Kidney epithelial cell (primary cell): ENCODE measurements around the gene VPS8. TPM values are rescaled to one million over a fixed set of nuclear protein-coding genes. Genes with fewer than 3 reads are reported as not detected.

Source experiments
- DNase-seq: peaks from one replicate; pipeline ENCODE4 v3.0.0-alpha.2; 2010; ENCODE audit warnings: low read depth
- H3K27me3 ChIP-seq: 2 replicates; pipeline ENCODE4 v1.6.0; 2011; ENCODE audit warnings: low read length; ENCODE audit not compliant: control insufficient read depth, insufficient read depth
- H3K36me3 ChIP-seq: 2 replicates; pipeline ENCODE4 v1.5.1; 2011; ENCODE audit warnings: low read length; ENCODE audit not compliant: control insufficient read depth, insufficient read depth
- H3K4me3 ChIP-seq: 2 replicates; pipeline ENCODE4 v1.5.1; 2011; ENCODE audit warnings: low read depth, mild to moderate bottlenecking, control low read depth, low read length
- CTCF ChIP-seq: IDR thresholded peaks from 2 replicates; pipeline ENCODE4 v1.5.1; 2011; ENCODE audit warnings: mild to moderate bottlenecking, moderate library complexity, low read length, control low read depth, inconsistent platforms; ENCODE audit not compliant: insufficient read depth, poor library complexity, severe bottlenecking
- total RNA-seq: library from RNA; depleted of rRNA; stranded (reverse); fragments of >200 nt; gene quantifications from 2 replicates; pipeline ENCODE4 v1.2.3, GENCODE V29; 2015

VPS8 gene
- total RNA-seq, 1 donor from 2014 or later, result 31.9 TPM

- no peak for DNase-seq
- TF ChIP-seq CTCF, result no peak
- Histone ChIP-seq H3K36me3 (no peaks in the 10 kb centered on the region), H3K27me3 (peaks cover 13% of the 10 kb centered on the region), H3K4me3 (no peak overlapping the region)
These were observed 23.2 kb upstream of the VPS8 start for GRCh38 chr3:184788751-184789150.

DNA sequence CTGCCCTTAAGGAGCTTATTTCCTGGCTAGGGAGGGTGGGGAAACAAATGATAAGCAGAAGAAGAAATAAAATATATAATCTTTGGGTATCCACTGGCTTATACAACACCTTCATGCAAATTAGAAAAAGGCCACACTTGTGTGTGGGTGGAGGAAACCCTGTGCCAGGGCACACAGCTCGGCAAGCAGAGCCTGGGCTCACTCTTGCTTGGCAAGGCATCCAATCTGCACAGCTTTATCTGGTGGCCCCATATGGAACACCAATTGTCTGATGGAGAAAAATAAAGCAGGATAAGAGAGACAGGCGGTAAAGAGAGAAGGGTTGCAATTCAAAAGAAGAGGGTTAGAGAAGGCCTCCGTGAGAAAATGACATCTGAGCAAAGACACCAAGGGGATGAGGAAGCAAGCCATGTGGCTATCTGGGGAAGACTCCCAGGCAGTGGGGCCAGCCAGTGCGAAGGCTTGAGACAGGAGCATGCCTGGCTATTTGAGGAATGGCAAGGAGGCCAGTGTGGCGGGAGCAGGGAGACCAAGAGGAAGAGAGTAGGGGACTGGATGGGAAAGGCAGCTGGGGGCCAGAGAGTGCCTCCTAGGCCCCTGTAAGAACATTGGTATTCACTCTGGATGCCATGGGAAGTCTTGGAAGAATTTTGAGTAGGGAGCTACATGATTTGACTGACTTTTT lies 22.5 kb upstream of the VPS8 start:
- Histone ChIP-seq H3K27me3 (peaks cover 13% of the 10 kb centered on the region), H3K4me3 (no peak overlapping the region), H3K36me3 (no peaks in the 10 kb centered on the region)
- DNase-seq, result no peak
- no peak for TF ChIP-seq CTCF

DNA sequence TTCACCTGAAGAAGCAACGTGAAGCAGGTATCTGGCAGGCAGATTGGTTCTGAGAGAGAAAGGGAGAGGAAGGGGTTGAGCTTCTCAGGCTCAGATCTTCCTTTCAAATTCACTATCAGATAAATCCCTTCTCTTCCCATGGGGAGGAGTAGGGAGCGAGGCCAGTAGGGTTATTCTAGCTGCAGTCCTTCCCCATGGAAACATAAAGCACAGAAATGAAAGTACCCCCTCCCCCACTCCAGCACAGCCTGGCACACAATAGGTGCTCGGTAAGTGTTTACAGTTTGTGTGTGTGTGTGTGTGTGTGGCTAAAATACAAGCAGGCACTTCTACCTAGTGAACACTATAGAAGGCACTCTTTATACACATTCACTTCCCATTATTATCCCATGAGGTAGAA lies 20.8 kb upstream of the VPS8 start:
- no peak for TF ChIP-seq CTCF
- DNase-seq, result no peak
- Histone ChIP-seq H3K27me3 (peaks cover 4% of the 10 kb centered on the region), H3K4me3 (no peak overlapping the region), H3K36me3 (no peaks in the 10 kb centered on the region)

DNA sequence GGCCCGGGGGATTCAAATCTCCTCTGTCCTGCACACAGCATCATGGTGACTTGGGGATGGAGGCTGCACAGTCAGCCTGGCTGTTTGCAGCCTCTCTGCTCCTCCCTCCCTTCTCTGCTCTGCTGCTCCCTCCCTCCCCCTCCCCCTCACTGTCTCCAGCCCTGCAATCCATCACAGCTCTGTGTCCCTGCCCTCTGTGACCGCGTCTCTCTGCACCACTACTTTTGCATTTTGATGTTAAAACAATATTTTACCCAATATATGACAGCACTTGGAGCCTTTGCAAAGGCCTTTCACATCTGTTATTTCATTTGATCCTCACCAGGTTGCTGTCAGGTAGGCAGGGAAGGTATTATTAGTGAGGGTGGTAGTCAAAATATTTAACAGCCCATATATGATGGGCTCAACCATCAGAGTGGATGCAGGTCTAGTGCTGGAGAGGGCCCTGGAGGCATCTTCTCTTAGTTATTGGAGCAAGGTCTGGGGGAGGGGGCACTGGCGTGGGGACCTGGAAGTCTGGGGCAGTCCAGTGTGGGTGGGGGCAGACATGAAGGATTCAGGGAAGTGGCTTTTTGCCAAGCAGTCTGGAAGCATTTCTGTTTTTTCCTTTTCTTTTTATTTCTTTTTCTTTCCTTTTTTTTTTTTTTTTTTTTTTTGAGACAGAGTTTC lies 16.3 kb upstream of the VPS8 start:
- no peak for DNase-seq
- no peak for TF ChIP-seq CTCF

GRCh38 chr3:184796551-184796950 lies 15.4 kb upstream of the VPS8 start:
- no peak for TF ChIP-seq CTCF
- no peaks in the 10 kb centered on the region for H3K36me3 ChIP-seq
- no peak overlapping the region for H3K4me3 ChIP-seq
- H3K27me3 ChIP-seq, result peaks cover 4% of the 10 kb centered on the region
- no peak for DNase-seq

More for the DNA sequence above, 16.3 kb upstream of the VPS8 start:
- H3K36me3 ChIP-seq, result no peaks in the 10 kb centered on the region
- H3K27me3 ChIP-seq, result peaks cover 5% of the 10 kb centered on the region
- no peak overlapping the region for H3K4me3 ChIP-seq

- peaks cover 2% of the 10 kb centered on the region for H3K27me3 ChIP-seq
- DNase-seq, result no peak
- no peaks in the 10 kb centered on the region for H3K36me3 ChIP-seq
- TF ChIP-seq CTCF, result no peak
- no peak overlapping the region for H3K4me3 ChIP-seq
These were observed 15.0 kb upstream of the VPS8 start for GRCh38 chr3:184796954-184797353.
